Fibroblast of the aortic adventitia (primary cell): ENCODE results near the gene FCHSD2. TPM values are rescaled to one million over a fixed set of nuclear protein-coding genes. Genes with fewer than 3 reads are reported as not detected.
"Not testable (repeated sequence)": the region's sequence is repeated elsewhere in the genome, so short reads cannot be mapped to it uniquely, and the experiment has no call there.

Source experiments
- DNase-seq: peaks from one replicate; pipeline ENCODE4 v3.0.0-alpha.2; 2010; ENCODE audit warnings: low read depth
- H3K4me3 ChIP-seq: 2 replicates; pipeline ENCODE4 v1.5.1; 2011; ENCODE audit warnings: low read depth, mild to moderate bottlenecking, control low read depth, low read length, moderate library complexity
- total RNA-seq: library from RNA; depleted of rRNA; stranded (reverse); fragments of >200 nt; gene quantifications from 2 replicates; pipeline ENCODE4 v1.2.3, GENCODE V29; 2012; ENCODE audit warnings: low replicate concordance
- TF ChIP-seq, protein P1 (sequence below): IDR thresholded peaks from 2 replicates; pipeline ENCODE4 v1.5.1; 2011; ENCODE audit warnings: mild to moderate bottlenecking, low read length, control low read depth, inconsistent platforms; ENCODE audit not compliant: insufficient read depth

FCHSD2 gene
- total RNA-seq, 1 donor, result 11.3 TPM

DNA sequence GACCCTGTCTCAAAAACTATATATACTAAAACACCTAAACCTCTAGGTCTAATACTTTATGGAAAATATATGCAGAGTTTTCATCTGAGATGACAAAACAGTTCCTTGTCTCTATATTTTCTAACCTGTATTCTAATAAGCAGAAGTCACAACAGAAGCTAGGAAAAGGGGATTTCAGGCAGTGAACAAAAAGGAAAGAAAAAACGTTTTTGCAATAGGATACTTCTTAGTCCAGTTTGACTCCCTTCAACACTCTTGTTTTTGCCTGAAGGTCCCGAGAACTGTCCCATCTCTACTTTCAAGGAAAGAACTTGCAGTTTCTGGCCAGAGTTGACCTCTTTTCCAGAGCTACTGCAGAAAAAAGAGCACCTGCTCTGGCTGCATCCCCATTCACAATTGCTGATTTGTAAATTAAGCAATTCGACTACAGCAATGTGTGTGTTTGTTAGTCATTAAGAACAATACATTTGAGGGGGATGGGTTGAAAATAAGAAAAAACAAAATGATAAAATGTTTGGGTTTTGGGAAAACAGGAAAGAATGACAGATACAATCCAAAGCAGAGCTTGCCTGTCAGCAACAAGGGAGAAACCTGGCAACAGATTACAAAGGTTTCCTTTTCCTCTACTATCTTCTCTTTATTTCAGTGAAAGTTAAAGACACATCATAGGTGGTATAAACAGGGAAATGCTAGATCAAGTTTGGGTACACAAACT, 160.0 kb downstream of the FCHSD2 start:
- TF ChIP-seq, protein P1, sequence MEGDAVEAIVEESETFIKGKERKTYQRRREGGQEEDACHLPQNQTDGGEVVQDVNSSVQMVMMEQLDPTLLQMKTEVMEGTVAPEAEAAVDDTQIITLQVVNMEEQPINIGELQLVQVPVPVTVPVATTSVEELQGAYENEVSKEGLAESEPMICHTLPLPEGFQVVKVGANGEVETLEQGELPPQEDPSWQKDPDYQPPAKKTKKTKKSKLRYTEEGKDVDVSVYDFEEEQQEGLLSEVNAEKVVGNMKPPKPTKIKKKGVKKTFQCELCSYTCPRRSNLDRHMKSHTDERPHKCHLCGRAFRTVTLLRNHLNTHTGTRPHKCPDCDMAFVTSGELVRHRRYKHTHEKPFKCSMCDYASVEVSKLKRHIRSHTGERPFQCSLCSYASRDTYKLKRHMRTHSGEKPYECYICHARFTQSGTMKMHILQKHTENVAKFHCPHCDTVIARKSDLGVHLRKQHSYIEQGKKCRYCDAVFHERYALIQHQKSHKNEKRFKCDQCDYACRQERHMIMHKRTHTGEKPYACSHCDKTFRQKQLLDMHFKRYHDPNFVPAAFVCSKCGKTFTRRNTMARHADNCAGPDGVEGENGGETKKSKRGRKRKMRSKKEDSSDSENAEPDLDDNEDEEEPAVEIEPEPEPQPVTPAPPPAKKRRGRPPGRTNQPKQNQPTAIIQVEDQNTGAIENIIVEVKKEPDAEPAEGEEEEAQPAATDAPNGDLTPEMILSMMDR, result no peak
- no peak for DNase-seq
- H3K4me3 ChIP-seq, result no peak overlapping the region

DNA sequence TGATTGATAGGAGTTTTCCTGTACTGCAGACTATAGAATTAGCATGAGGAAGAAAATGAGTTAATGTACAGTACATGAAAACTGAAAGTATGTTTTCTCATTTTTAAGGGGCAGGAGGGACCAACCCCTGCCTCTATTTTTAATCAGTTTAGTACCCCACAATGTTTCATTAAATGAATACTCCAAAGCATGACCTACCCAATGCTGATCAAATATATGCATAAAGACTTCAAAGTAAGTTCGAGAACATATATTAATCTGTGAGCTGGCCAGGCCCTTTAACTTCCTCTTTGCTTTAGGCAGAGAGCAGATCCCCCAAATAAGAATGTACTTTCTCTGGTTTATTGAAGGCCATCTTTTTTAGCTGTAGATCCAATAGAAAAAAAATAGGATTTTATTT, 161.0 kb downstream of the FCHSD2 start:
- DNase-seq, result no peak
- TF ChIP-seq, protein P1, result no peak
- no peak overlapping the region for H3K4me3 ChIP-seq

DNA sequence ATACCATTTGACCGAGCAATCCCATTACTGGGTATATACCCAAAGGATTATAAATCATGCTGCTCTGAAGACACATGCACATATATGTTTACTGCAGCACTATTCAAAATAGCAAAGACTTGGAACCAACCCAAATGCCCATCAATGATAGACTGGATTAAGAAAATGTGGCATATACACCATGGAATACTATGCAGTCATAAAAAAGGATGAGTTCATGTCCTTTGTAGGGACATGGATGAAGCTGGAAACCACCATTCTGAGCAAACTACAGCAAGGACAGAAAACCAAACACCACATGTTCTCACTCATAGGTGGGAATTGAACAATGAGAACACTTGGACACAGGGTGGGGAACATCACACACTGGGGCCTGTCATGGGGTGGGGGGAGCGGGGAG, 164.3 kb downstream of the FCHSD2 start:
- not testable (repeated sequence) for DNase-seq, H3K4me3 ChIP-seq

DNA sequence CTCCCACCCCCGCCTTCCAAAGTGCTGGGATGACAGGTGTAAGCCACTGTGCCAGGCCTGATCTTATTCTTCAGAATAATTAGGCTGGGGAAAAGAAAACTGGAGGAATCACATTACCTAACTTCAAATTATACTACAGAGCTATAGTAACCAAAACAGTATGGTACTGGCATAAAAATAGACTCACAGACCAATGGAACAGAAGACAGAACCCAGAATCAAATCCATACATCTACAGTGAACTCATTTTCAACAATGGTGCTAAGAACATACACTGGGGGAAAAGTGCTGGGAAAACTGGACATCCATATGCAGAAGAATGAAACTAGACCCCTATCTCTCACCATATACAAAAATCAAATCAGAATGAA, 165.6 kb downstream of the FCHSD2 start:
- not testable (repeated sequence) for DNase-seq, H3K4me3 ChIP-seq

DNA sequence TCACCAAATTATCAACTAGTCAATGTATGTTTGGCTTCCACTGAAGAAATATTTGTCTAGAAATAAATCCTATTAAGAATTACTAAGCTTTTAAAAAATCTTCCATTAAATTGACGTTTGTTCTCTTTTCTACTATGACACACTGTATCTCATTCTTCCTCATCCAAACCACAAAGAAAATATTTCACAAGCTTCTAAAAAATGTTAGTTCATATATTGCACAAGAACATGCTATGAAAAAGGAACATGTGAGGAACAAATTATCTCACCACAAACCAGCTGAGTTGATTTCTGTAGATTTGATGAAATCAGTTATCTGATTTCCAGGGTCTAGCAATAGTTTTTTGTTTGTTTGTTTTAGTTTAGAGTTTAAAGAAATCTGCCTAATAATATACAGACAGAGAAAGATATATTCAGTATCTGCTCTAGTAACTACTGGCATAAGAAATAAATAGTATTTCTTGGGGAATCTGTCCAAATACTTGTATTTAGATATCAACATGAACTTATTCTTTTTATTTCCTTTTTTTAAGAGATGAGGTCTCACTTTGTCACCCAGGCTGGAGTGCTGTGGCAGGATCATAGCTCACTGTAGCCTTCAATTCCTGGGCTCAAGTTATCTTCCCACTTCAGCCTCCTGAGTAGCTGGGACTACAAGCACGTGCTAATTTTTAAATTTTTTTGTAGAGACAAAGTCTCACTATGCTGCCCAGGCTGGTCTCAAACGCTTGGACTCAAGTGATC, 166.2 kb downstream of the FCHSD2 start:
- H3K4me3 ChIP-seq, result no peak overlapping the region
- TF ChIP-seq, protein P1, result no peak
- peak; percentile 96 for DNase-seq

DNA sequence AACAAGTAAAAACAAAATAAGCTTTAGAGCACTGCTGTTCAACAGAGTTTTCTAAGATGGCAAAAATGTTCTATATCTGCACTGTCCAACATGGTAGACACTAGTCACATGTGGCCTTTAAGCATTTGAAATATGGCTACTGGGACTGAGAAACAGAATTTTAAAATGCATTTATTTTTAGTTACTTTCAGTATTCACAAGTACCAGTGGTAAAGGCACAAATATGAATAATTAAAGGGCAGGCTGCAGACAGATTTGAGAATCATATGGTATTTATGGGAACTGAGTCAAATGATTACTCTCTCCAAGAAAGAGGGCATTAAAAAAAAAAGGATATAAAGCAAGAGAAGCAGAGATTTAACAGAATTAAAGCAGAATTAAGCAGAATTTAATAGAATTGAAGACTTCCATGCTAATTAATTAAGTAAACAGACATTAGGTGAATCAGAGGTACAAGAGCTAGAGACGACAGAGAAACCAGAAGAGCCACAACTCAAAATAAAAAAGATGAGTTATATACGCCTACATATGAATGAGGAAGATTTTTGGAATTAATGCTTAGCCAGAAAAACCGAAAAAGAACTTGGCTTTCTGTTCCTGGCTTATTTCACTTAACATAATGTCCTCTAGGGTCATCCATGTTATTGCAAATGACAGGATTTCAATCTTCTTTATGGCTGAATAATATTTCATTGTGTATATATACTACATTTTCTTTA, 167.5 kb downstream of the FCHSD2 start:
- TF ChIP-seq, protein P1, result no peak
- no peak for DNase-seq
- H3K4me3 ChIP-seq, result no peak overlapping the region

DNA sequence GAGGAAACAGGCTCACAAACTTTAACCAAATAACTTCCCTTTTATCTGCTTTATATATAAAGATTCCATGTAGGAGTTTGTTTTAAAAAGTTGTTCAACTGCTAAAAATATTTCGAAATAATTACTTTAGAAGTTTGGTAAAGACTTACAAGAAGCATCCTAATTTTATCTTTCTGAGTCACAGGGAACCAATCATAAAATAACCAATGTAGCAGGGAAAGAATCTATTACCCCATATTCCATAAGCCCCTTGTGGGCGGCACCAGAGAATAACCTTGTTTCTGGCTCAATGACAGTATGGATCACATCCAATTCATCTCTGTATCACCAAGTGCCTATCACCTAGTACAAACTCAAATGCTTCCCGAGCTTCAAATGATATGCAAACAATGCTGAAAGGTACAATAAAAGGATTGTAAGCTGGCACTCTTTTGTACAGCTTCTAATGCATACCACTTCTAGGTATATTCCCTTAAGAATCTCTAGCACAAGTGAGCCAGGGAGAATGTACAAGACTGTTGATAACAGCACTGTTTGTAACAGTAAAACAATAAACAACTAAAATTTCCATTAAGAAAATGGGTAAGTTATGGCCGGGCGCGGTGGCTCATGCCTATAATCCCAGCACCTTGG, 169.5 kb downstream of the FCHSD2 start:
- no peak overlapping the region for H3K4me3 ChIP-seq
- peak; percentile 78 for DNase-seq
- TF ChIP-seq, protein P1, result no peak
